ENCODE results near the gene SERPINA4.

- TF ChIP-seq, protein P1, sequence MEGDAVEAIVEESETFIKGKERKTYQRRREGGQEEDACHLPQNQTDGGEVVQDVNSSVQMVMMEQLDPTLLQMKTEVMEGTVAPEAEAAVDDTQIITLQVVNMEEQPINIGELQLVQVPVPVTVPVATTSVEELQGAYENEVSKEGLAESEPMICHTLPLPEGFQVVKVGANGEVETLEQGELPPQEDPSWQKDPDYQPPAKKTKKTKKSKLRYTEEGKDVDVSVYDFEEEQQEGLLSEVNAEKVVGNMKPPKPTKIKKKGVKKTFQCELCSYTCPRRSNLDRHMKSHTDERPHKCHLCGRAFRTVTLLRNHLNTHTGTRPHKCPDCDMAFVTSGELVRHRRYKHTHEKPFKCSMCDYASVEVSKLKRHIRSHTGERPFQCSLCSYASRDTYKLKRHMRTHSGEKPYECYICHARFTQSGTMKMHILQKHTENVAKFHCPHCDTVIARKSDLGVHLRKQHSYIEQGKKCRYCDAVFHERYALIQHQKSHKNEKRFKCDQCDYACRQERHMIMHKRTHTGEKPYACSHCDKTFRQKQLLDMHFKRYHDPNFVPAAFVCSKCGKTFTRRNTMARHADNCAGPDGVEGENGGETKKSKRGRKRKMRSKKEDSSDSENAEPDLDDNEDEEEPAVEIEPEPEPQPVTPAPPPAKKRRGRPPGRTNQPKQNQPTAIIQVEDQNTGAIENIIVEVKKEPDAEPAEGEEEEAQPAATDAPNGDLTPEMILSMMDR (IDR thresholded peaks at IDR 0.05) = no peak
- TF ChIP-seq POLR2A (IDR thresholded peaks at IDR 0.05) (no peak), EP300 (IDR thresholded peaks at IDR 0.05) (no peak)
Measured at GRCh38 chr14:94571395-94571794, 10.2 kb downstream of the SERPINA4 start.
